Endothelial cell of umbilical vein (primary cell): Measurements from ENCODE around the gene ETS1. TPM values are rescaled to one million over a fixed set of nuclear protein-coding genes. Genes with fewer than 3 reads are reported as not detected.

Experiments used
- BruUV-seq: library from RNA; stranded (reverse); fragments of 400-500 nt; replicated peaks from 2 replicates; lab custom pipeline; 2021; lab: Mats Ljungman, UMichigan
- CTCF ChIA-PET: fragments of 300-600, 350-600 bp; sonication (Branson Sonifier 250); formaldehyde crosslinking; loops from one replicate; lab custom pipeline; 2021; ENCODE audit warnings: antibody characterized with exemption, inconsistent platforms; lab: Charles Lee
- POLR2A ChIA-PET: fragments of 300-600, 350-600 bp; sonication (Branson Sonifier 250); formaldehyde crosslinking; loops from one replicate; lab custom pipeline; 2021; ENCODE audit warnings: antibody characterized with exemption, inconsistent platforms; lab: Charles Lee
- DNase-seq: peaks from one replicate; pipeline ENCODE4 v3.0.0-alpha.2; 2011; ENCODE audit warnings: low read depth, low spot score
- FAIRE-seq: peaks from 2 replicates; lab custom pipeline; 2011; peaks lifted over from hg19 to GRCh38; lab: Jason Lieb, UNC
- H2AFZ ChIP-seq: 2 replicates; pipeline ENCODE4 v1.6.0; 2012; ENCODE audit warnings: low read depth, low read length, control low read depth, inconsistent platforms
- H3K27ac ChIP-seq: 2 replicates; pipeline ENCODE4 v1.5.1; 2011; ENCODE audit warnings: low read depth, mild to moderate bottlenecking, control low read depth, low read length, moderate library complexity; ENCODE audit not compliant: insufficient read depth
- H3K27me3 ChIP-seq, 2 experiments: 2 replicates each; pipeline versions ENCODE4 v1.6.0 to v1.6.1; 2011; ENCODE audit warnings: low read length in 2 of 2, mixed read lengths in 1 of 2; ENCODE audit not compliant: control insufficient read depth in 2 of 2, insufficient read depth in 2 of 2
- H3K36me3 ChIP-seq, 2 experiments: 2 replicates in 1 of 2; 3 replicates in 1 of 2; pipeline ENCODE4 v1.5.1; 2011; ENCODE audit warnings: low read length in 2 of 2, mild to moderate bottlenecking in 1 of 2, moderate library complexity in 1 of 2; ENCODE audit not compliant: control insufficient read depth in 2 of 2, insufficient read depth in 2 of 2; ENCODE audit errors: extremely low read depth in 1 of 2
- H3K4me1 ChIP-seq: 3 replicates; pipeline ENCODE4 v1.5.1; 2011; ENCODE audit warnings: mild to moderate bottlenecking, low read length; ENCODE audit not compliant: control insufficient read depth, insufficient read depth; ENCODE audit errors: extremely low read depth
- H3K4me2 ChIP-seq: 2 replicates; pipeline ENCODE4 v1.6.1; 2011; ENCODE audit warnings: low read length, control low read depth, mixed read lengths; ENCODE audit not compliant: insufficient read depth
- H3K4me3 ChIP-seq, 3 experiments: fragments of 200-600 bp in 1 of 3; sonication (generic), shearing (Covaris generic) in 1 of 3; replicated peaks in 1 of 3; 2 replicates each; pipeline ENCODE4 v1.5.1; 2011 to 2016; ENCODE audit warnings: control low read depth in 3 of 3, low read length in 3 of 3, mild to moderate bottlenecking in 2 of 3, inconsistent platforms in 1 of 3, low read depth in 1 of 3, moderate library complexity in 1 of 3; ENCODE audit not compliant: insufficient read depth in 1 of 3
- H3K79me2 ChIP-seq: 2 replicates; pipeline ENCODE4 v1.6.0; 2012; ENCODE audit warnings: low read length, inconsistent platforms; ENCODE audit not compliant: control insufficient read depth, insufficient read depth
- H3K9ac ChIP-seq: replicated peaks from 2 replicates; pipeline ENCODE3; 2011; ENCODE audit warnings: low read length, control low read depth; ENCODE audit not compliant: insufficient read depth; ENCODE audit errors: extremely low read depth
- H3K9me1 ChIP-seq: replicated peaks from 3 replicates; pipeline ENCODE4 v1.6.0; 2011; ENCODE audit warnings: mild to moderate bottlenecking, low read length; ENCODE audit not compliant: control insufficient read depth, insufficient read depth; ENCODE audit errors: extremely low read depth
- H3K9me3 ChIP-seq: replicated peaks from 2 replicates; pipeline ENCODE4 v1.5.1; 2012; ENCODE audit warnings: low read length, inconsistent platforms; ENCODE audit not compliant: control insufficient read depth, insufficient read depth
- H4K20me1 ChIP-seq: replicated peaks from 2 replicates; pipeline ENCODE3; 2011; ENCODE audit warnings: mild to moderate bottlenecking, low read length; ENCODE audit not compliant: control insufficient read depth, insufficient read depth; ENCODE audit errors: extremely low read depth
- FOS ChIP-seq: IDR thresholded peaks from 2 replicates; pipeline ENCODE4 v1.6.1; 2011; ENCODE audit warnings: mild to moderate bottlenecking, low read length, moderate library complexity, borderline replicate concordance; ENCODE audit not compliant: insufficient read depth
- GATA2 ChIP-seq: IDR thresholded peaks from 2 replicates; pipeline ENCODE4 v1.7.0; 2011; ENCODE audit warnings: low read depth, mild to moderate bottlenecking, moderate library complexity, mixed read lengths, low read length; ENCODE audit not compliant: insufficient read length, insufficient read depth
- MAX ChIP-seq: IDR thresholded peaks from 2 replicates; pipeline ENCODE4 v1.6.1; 2011; ENCODE audit not compliant: insufficient read depth, insufficient read length
- MYC ChIP-seq: IDR thresholded peaks from one replicate; pipeline ENCODE4 v1.6.1; 2011; ENCODE audit warnings: mild to moderate bottlenecking, low read depth, low read length
- dilution Hi-C: fragments of 300-500 bp; cut with MboI; formaldehyde crosslinking; loops from one replicate; pipeline ENCODE4 v1.15.0; 2019; ENCODE audit warnings: low sequenced_read_pairs; ENCODE audit not compliant: extremely low pct_ligation_motif_present
- intact Hi-C: fragments of 100-400 bp; cut with micrococcal nuclease; formaldehyde crosslinking; loops from one replicate; pipeline ENCODE4 v1.10.0; 2022
- polyA plus RNA-seq, 4 experiments: library from polyadenylated mRNA; depleted of rRNA in 3 of 4; stranded (reverse) in 3 of 4; unstranded in 1 of 4; fragments of >200 nt; gene quantifications; 2 replicates each; pipeline versions ENCODE4 v1.2.1 to v1.2.3, GENCODE V29; 2011 to 2012; ENCODE audit warnings: missing spikeins in 1 of 4
- total RNA-seq: library from RNA; stranded (reverse); gene quantifications from 2 replicates; pipeline ENCODE4 v1.2.3, GENCODE V29; 2021

The ETS1 gene
- total and polyA plus RNA-seq, 2 donors (not counting 3 experiments of a cell fraction or from before 2014, with no cell fraction given): 34.2 to 115 TPM

DNA sequence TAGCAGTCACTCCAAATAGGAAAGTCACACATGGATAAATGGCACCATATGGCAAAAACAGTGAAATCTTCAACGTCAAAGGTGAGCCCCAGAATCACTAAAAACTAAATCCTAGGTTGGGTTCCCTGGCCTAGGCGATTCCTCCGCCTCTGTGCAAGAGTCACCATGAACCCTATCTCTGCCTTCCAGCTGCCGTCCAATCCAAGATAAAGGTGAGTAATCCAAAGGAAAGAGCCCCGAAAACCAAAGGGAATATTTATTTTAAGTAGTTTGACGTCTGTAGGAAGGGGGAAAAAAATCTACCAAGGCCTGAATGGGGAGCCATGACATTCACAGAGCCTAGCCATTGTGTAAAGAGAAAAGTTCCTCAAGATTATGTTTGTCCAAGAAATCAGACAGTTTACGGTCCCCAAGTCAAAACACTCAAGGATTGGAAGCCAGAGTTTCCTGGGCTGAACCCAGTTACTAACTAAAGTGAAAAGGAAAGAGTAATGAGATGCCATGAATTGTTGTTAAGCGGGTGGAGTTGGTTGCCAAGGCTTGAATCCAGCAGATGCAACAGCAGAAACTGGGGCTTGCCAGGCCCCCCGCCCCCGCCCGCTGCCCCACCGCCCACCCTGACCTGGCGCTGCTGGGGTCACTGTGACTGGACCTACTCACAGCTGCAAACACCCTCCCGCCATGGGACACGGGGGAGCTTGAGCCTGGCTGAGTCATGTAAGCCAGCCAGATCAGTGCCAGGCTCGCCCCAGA lies 39.7 kb upstream of the ETS1 start:
- no peak for DNase-seq
- no TSS peak for BruUV-seq
- dilution Hi-C loops (loop anchor here (25.0 kb wide), 3 partner anchors 315 to 590 kb away; no protein-coding TSS in a partner anchor), intact Hi-C loops (no loop called here)
- H3K4me3 ChIP-seq: no peak overlapping the region
- no peaks in the 10 kb centered on the region for H3K36me3 ChIP-seq
- no peak overlapping the region for H3K27ac ChIP-seq
- POLR2A ChIA-PET: interaction anchor here (1.3 kb wide), 1 partner anchor 337 kb away, joined by 4 read pairs; no protein-coding TSS in a partner anchor
- H3K79me2 ChIP-seq: no peaks in the 10 kb centered on the region
- H3K9me1 ChIP-seq: no peaks in the 10 kb centered on the region
- H4K20me1 ChIP-seq: no peaks in the 10 kb centered on the region
- H3K9ac ChIP-seq: no peak overlapping the region
- no peaks in the 10 kb centered on the region for H3K27me3 ChIP-seq
- no peak overlapping the region for H3K4me2 ChIP-seq
- H3K4me1 ChIP-seq: peaks cover 8% of the 10 kb centered on the region
- TF ChIP-seq MAX (no peak), FOS (no peak)
- no peak overlapping the region for H2AFZ ChIP-seq
- H3K9me3 ChIP-seq: no peaks in the 10 kb centered on the region
- FAIRE-seq: no peak
- CTCF ChIA-PET: interaction anchor here (0.9 to 2.1 kb wide), 4 partner anchors 73 to 469 kb away, joined by 3 to 10 read pairs (median 5); no protein-coding TSS in a partner anchor

- no peaks in the 10 kb centered on the region for H3K27me3 ChIP-seq
- no peak overlapping the region for H2AFZ ChIP-seq
- TF ChIP-seq GATA2 (no peak), MAX (no peak), MYC (no peak)
- H3K9me1 ChIP-seq: no peaks in the 10 kb centered on the region
- H3K79me2 ChIP-seq: no peaks in the 10 kb centered on the region
- no peaks in the 10 kb centered on the region for H3K9me3 ChIP-seq
- no peak overlapping the region for H3K4me3 ChIP-seq
- H3K9ac ChIP-seq: no peak overlapping the region
- intact Hi-C loops: no loop called here
- DNase-seq (no peak), FAIRE-seq (no peak)
- no peak overlapping the region for H3K27ac ChIP-seq
- dilution Hi-C loops: loop anchor here (25.0 kb wide), 3 partner anchors 313 to 588 kb away; no protein-coding TSS in a partner anchor
- ChIA-PET POLR2A (no interaction called here), CTCF (interaction anchor here (0.9 to 1.2 kb wide), 3 partner anchors 72 to 468 kb away, joined by 3 to 4 read pairs (median 3); no protein-coding TSS in a partner anchor)
- BruUV-seq: no TSS peak
- H3K4me1 ChIP-seq: peaks cover 6% of the 10 kb centered on the region
- no peaks in the 10 kb centered on the region for H3K36me3 ChIP-seq
- H3K4me2 ChIP-seq: no peak overlapping the region
- no peaks in the 10 kb centered on the region for H4K20me1 ChIP-seq
These were observed 38.4 kb upstream of the ETS1 start for GRCh38 chr11:128625746-128626145.
